ENCODE measurements around the gene RAP2A. TPM values are rescaled to one million over a fixed set of nuclear protein-coding genes. Genes with fewer than 3 reads are reported as not detected.

The RAP2A gene
- total RNA-seq, 1 experiment from 2014 or later: 28.4 TPM

- in situ Hi-C loops (cut with HindIII; ENCODE audit: low pct_unique_long_range_greater_than_20kb, low sequenced_read_pairs): no loop called here
- DNase-seq (ENCODE audit: low read depth, low spot score): no peak
Observed at GRCh38 chr13:97437729-97438128, 3.8 kb downstream of the RAP2A start.

- DNase-seq (ENCODE audit: low read depth, low spot score): no peak
- in situ Hi-C loops (cut with HindIII; ENCODE audit: low pct_unique_long_range_greater_than_20kb, low sequenced_read_pairs): no loop called here
Observed at GRCh38 chr13:97438856-97439595, 5.1 kb downstream of the RAP2A start.

GRCh38 chr13:97440598-97441170, 6.7 kb downstream of the RAP2A start:
- peak; percentile 39 for DNase-seq (ENCODE audit: low read depth, low spot score)
- in situ Hi-C loops (cut with HindIII; ENCODE audit: low pct_unique_long_range_greater_than_20kb, low sequenced_read_pairs): no loop called here

GRCh38 chr13:97441368-97441767, 7.4 kb downstream of the RAP2A start:
- DNase-seq (ENCODE audit: low read depth, low spot score): no peak
- in situ Hi-C loops (cut with HindIII; ENCODE audit: low pct_unique_long_range_greater_than_20kb, low sequenced_read_pairs): no loop called here

- DNase-seq (ENCODE audit: low read depth, low spot score): no peak
- in situ Hi-C loops (cut with HindIII; ENCODE audit: low pct_unique_long_range_greater_than_20kb, low sequenced_read_pairs): no loop called here
Observed at GRCh38 chr13:97445522-97446187, 11.7 kb downstream of the RAP2A start.

- DNase-seq (ENCODE audit: low read depth, low spot score): no peak
- in situ Hi-C loops (cut with HindIII; ENCODE audit: low pct_unique_long_range_greater_than_20kb, low sequenced_read_pairs): no loop called here
Observed at GRCh38 chr13:97446448-97446847, 12.5 kb downstream of the RAP2A start.

GRCh38 chr13:97448503-97449251, 14.7 kb downstream of the RAP2A start:
- DNase-seq (ENCODE audit: low read depth, low spot score): no peak
- in situ Hi-C loops (cut with HindIII; ENCODE audit: low pct_unique_long_range_greater_than_20kb, low sequenced_read_pairs): no loop called here

GRCh38 chr13:97454699-97455098, 20.7 kb downstream of the RAP2A start:
- in situ Hi-C loops (cut with HindIII; ENCODE audit: low pct_unique_long_range_greater_than_20kb, low sequenced_read_pairs): no loop called here
- DNase-seq (ENCODE audit: low read depth, low spot score): no peak

GRCh38 chr13:97456047-97456446, 22.1 kb downstream of the RAP2A start:
- DNase-seq (ENCODE audit: low read depth, low spot score): no peak
- in situ Hi-C loops (cut with HindIII; ENCODE audit: low pct_unique_long_range_greater_than_20kb, low sequenced_read_pairs): no loop called here

- no peak for DNase-seq (ENCODE audit: low read depth, low spot score)
- in situ Hi-C loops (cut with HindIII; ENCODE audit: low pct_unique_long_range_greater_than_20kb, low sequenced_read_pairs): no loop called here
Observed at GRCh38 chr13:97459215-97459777, 25.3 kb downstream of the RAP2A start.

GRCh38 chr13:97460004-97460775, 26.2 kb downstream of the RAP2A start:
- in situ Hi-C loops (cut with HindIII; ENCODE audit: low pct_unique_long_range_greater_than_20kb, low sequenced_read_pairs): no loop called here

GRCh38 chr13:97460853-97461252, 26.9 kb downstream of the RAP2A start:
- DNase-seq (ENCODE audit: low read depth, low spot score): no peak
- in situ Hi-C loops (cut with HindIII; ENCODE audit: low pct_unique_long_range_greater_than_20kb, low sequenced_read_pairs): no loop called here

More at GRCh38 chr13:97460004-97460775, 26.2 kb downstream of the RAP2A start:
- no peak for DNase-seq (ENCODE audit: low read depth, low spot score)

GRCh38 chr13:97464561-97464960, 30.6 kb downstream of the RAP2A start:
- in situ Hi-C loops (cut with HindIII; ENCODE audit: low pct_unique_long_range_greater_than_20kb, low sequenced_read_pairs): no loop called here
- DNase-seq (ENCODE audit: low read depth, low spot score): no peak

GRCh38 chr13:97466722-97467121, 32.8 kb downstream of the RAP2A start:
- DNase-seq (ENCODE audit: low read depth, low spot score): no peak
- in situ Hi-C loops (cut with HindIII; ENCODE audit: low pct_unique_long_range_greater_than_20kb, low sequenced_read_pairs): no loop called here

- peak; percentile 98 for DNase-seq (ENCODE audit: low read depth, low spot score)
- in situ Hi-C loops (cut with HindIII; ENCODE audit: low pct_unique_long_range_greater_than_20kb, low sequenced_read_pairs): no loop called here
Observed at GRCh38 chr13:97468331-97468730, 34.4 kb downstream of the RAP2A start.

- no peak for DNase-seq (ENCODE audit: low read depth, low spot score)
- in situ Hi-C loops (cut with HindIII; ENCODE audit: low pct_unique_long_range_greater_than_20kb, low sequenced_read_pairs): no loop called here
Observed at GRCh38 chr13:97471711-97472110, 37.7 kb downstream of the RAP2A start.

GRCh38 chr13:97474349-97474980, 40.5 kb downstream of the RAP2A start:
- DNase-seq (ENCODE audit: low read depth, low spot score): no peak
- in situ Hi-C loops (cut with HindIII; ENCODE audit: low pct_unique_long_range_greater_than_20kb, low sequenced_read_pairs): no loop called here
